ENCODE data around the gene CXXC5. TPM values are rescaled to one million over a fixed set of nuclear protein-coding genes. Genes with fewer than 3 reads are reported as not detected.
"Not testable (repeated sequence)": the region's sequence is repeated elsewhere in the genome, so short reads cannot be mapped to it uniquely, and the experiment has no call there.

The CXXC5 gene
- total RNA-seq = 1.2 and 1.9 TPM in 2 replicates

DNA sequence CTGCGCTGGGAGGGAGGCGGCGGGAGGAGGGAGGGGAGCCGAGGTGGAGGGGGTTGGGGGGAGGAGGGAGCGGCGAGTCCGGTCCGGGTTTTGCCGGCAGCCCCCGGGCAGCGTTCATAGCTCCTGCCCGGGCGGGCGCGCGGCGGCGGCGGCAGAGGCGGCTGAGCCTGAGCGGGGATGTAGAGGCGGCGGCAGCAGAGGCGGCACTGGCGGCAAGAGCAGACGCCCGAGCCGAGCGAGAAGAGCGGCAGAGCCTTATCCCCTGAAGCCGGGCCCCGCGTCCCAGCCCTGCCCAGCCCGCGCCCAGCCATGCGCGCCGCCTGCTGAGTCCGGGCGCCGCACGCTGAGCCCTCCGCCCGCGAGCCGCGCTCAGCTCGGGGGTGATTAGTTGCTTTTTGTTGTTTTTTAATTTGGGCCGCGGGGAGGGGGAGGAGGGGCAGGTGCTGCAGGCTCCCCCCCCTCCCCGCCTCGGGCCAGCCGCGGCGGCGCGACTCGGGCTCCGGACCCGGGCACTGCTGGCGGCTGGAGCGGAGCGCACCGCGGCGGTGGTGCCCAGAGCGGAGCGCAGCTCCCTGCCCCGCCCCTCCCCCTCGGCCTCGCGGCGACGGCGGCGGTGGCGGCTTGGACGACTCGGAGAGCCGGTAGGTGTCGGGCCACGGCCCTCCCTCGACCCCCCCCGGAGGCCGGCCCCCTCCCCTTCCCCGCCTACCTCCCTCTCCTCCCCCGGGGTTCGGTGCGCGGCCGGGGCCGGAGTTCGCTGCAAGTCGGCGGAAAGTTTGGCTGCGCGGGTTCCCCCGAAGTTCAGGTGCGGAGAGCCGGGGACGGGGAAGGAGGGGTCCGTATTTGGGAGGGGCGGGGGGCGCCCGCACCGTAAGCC lies at the start of gene CXXC5:
CXXC5 (plus strand) TSS at position 145 of the 877 bp plus-strand sequence. CDS start 32,175 bp downstream, outside the sequence.
- Mint-ChIP-seq H3K36me3 (ENCODE audit: low read depth) (no peaks in the 10 kb centered on the region), H3K9me3 (no peaks in the 10 kb centered on the region), H3K27me3 (peaks cover 59% of the 10 kb centered on the region), H3K4me1 (peaks cover 33% of the 10 kb centered on the region), H3K4me3 (peak within 1 kb of the TSS; percentile 82), H3K27ac (no peak within 1 kb of the TSS)
- peak; percentile 84 for DNase-seq
- intact Hi-C loops (cut with micrococcal nuclease) = loop anchor here (1.0 to 2.0 kb wide), 4 partner anchors 11 to 99 kb away; no protein-coding TSS in a partner anchor

- intact Hi-C loops (cut with micrococcal nuclease) = loop anchor here (5.0 kb wide), 1 partner anchor 36 kb away; the partner anchor contains the start of gene UBE2D2
- DNase-seq, H3K9me3 Mint-ChIP-seq, H3K27ac Mint-ChIP-seq, H3K4me3 Mint-ChIP-seq, H3K27me3 Mint-ChIP-seq: not testable (repeated sequence)
- peaks cover 45% of the 10 kb centered on the region for H3K36me3 Mint-ChIP-seq (ENCODE audit: low read depth)
- peaks cover 16% of the 10 kb centered on the region for H3K4me1 Mint-ChIP-seq
These were observed 49.6 kb upstream of the CXXC5 start for GRCh38 chr5:139598601-139598965.

DNA sequence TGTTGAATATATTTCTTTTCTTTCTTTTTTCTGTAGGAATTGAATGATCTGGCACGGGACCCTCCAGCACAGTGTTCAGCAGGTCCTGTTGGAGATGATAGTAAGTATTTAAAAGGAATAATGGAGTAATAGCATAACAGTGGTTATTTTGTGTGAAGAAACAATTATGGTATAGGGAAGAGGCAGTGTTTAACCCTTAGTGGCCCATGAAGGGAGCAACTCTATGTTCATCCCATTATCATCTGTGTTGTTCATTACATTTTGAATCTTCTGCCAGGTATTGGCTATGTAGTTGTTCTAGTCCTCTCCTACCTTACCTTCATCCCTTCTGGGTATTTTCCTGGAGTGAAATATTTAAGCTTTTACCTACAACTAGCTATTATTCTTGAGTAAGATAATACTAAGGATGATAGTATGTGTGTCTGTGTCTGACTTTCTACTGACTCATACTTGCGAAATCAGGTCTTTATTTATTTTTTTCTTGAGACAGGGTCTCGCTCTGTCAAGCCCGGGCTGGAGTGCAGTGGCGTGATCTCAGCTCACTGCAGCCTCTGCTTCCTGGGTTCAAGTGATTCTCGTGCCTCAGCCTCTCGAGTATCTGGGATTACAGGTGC lies 47.7 kb upstream of the CXXC5 start:
- H3K4me3 Mint-ChIP-seq = no peak overlapping the region
- no peak overlapping the region for H3K27ac Mint-ChIP-seq
- DNase-seq = no peak
- H3K36me3 Mint-ChIP-seq (ENCODE audit: low read depth) = peaks cover 37% of the 10 kb centered on the region
- intact Hi-C loops (cut with micrococcal nuclease) = no loop called here
- peaks cover 12% of the 10 kb centered on the region for H3K4me1 Mint-ChIP-seq
- no peaks in the 10 kb centered on the region for H3K27me3 Mint-ChIP-seq
- H3K9me3 Mint-ChIP-seq = no peaks in the 10 kb centered on the region

DNA sequence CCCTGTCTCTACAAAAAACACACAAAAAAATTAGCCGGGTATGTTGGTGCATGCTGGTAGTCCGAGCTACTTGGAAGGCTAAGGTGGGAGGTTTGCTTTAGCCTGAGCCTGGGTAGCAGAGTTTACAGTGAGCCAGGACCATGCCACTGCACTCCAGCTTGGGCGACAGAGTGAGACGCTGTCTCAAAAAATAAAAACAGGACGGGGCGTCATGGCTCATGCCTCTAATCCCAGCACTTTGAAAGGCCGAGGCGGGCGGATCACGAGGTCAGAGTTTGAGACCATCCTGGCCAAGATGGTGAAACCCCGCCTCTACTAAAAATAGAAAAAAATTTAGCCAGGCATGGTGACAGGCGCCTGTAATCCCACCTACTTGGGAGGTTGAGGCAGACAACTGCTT lies 46.7 kb upstream of the CXXC5 start:
- Mint-ChIP-seq H3K4me3 (no peak overlapping the region), H3K27ac (no peak overlapping the region), H3K27me3 (no peaks in the 10 kb centered on the region), H3K4me1 (peaks cover 14% of the 10 kb centered on the region), H3K9me3 (no peaks in the 10 kb centered on the region), H3K36me3 (ENCODE audit: low read depth) (peaks cover 39% of the 10 kb centered on the region)
- intact Hi-C loops (cut with micrococcal nuclease) = no loop called here
- no peak for DNase-seq

GRCh38 chr5:139601948-139602347 lies 46.2 kb upstream of the CXXC5 start:
- H3K4me1 Mint-ChIP-seq = peaks cover 14% of the 10 kb centered on the region
- not testable (repeated sequence) for DNase-seq

DNA sequence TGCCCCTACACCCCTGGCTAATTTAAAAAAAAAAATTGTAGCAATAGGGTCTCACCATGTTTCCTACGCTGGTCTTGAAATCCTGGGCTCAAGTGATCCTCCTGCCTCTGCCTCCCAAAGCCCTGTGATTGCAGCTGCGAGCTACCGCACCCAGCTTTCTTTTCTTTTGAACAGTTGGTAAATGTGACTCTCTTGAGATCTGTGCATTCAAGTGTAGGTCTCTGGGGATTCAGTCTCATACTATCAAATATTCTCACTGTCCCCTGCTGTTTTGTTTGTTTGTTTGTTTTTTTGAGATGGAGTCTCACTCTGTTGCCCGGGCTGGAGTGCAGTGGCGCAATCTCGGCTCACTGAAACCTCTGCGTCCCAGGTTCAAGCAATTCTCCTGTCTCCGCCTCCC lies 42.3 kb upstream of the CXXC5 start:
- no peaks in the 10 kb centered on the region for H3K27me3 Mint-ChIP-seq
- H3K27ac Mint-ChIP-seq = peak overlapping the region; percentile 34
- H3K4me3 Mint-ChIP-seq = no peak overlapping the region
- H3K9me3 Mint-ChIP-seq = no peaks in the 10 kb centered on the region
- intact Hi-C loops (cut with micrococcal nuclease) = no loop called here
- peaks cover 9% of the 10 kb centered on the region for H3K4me1 Mint-ChIP-seq
- no peak for DNase-seq
- peaks cover 28% of the 10 kb centered on the region for H3K36me3 Mint-ChIP-seq (ENCODE audit: low read depth)

More at GRCh38 chr5:139601948-139602347, 46.2 kb upstream of the CXXC5 start:
- H3K36me3 Mint-ChIP-seq (ENCODE audit: low read depth) = peaks cover 39% of the 10 kb centered on the region
- intact Hi-C loops (cut with micrococcal nuclease); H3K4me3 Mint-ChIP-seq; H3K27ac Mint-ChIP-seq; H3K9me3 Mint-ChIP-seq; H3K27me3 Mint-ChIP-seq: not testable (repeated sequence)

DNA sequence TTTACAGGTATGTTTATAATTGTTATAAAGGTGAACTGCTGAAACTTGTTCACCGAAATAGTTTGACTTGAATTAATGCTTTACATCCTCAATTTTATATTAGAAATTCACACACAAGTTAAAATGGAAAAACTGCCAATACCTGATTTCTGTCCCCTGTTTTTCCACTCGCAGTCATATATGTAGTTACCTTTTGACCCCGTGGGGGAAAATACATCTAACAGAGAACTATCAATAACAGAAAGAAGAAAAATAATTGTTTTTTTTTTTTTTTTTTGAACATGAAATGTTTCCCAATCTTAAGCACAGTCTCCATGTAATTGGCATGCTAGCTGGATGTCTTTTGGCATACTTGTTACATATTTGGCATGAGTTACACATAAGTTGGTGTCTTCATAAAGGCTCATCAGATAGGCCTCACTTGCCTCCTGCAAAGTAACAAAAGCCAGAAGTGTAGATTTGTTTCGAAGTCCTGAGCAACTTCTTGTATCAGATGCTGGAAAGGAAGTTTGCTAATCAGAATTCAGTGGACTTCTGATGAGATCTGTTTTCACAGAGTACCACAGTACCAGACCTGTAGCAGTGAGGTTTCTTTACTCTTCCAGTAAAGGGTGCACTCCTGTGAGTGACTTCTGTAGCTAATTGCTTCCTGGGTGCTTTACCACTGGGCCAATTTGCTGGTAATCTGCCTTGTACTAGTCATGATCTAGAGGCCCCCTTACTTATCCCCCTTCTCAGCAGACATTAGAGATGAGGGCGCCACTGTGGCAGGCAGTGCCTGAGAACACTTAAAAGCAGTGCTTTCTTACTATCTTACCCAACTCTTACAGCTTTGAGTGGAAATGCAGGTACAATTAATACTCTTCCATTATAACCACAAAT lies 36.2 kb upstream of the CXXC5 start:
- Mint-ChIP-seq H3K4me3 (no peak overlapping the region), H3K9me3 (no peaks in the 10 kb centered on the region), H3K36me3 (ENCODE audit: low read depth) (peaks cover 22% of the 10 kb centered on the region), H3K27ac (peak overlapping the region; percentile 71), H3K4me1 (peaks cover 15% of the 10 kb centered on the region), H3K27me3 (no peaks in the 10 kb centered on the region)
- DNase-seq = no peak
- intact Hi-C loops (cut with micrococcal nuclease) = loop anchor here (2.0 kb wide), 1 partner anchor 15 kb away; no protein-coding TSS in a partner anchor

GRCh38 chr5:139619861-139620260 lies 28.3 kb upstream of the CXXC5 start:
- H3K4me3 Mint-ChIP-seq = no peak overlapping the region
- no peaks in the 10 kb centered on the region for H3K27me3 Mint-ChIP-seq
- intact Hi-C loops (cut with micrococcal nuclease) = no loop called here
- H3K4me1 Mint-ChIP-seq = peaks cover 11% of the 10 kb centered on the region
- H3K36me3 Mint-ChIP-seq (ENCODE audit: low read depth) = peaks cover 58% of the 10 kb centered on the region
- no peaks in the 10 kb centered on the region for H3K9me3 Mint-ChIP-seq
- H3K27ac Mint-ChIP-seq = no peak overlapping the region
- no peak for DNase-seq

- H3K27ac Mint-ChIP-seq; H3K9me3 Mint-ChIP-seq; intact Hi-C loops (cut with micrococcal nuclease); H3K27me3 Mint-ChIP-seq; DNase-seq; H3K4me1 Mint-ChIP-seq; H3K4me3 Mint-ChIP-seq: not testable (repeated sequence)
- H3K36me3 Mint-ChIP-seq (ENCODE audit: low read depth) = peaks cover 68% of the 10 kb centered on the region
These were observed 22.8 kb upstream of the CXXC5 start for GRCh38 chr5:139625398-139625797.

DNA sequence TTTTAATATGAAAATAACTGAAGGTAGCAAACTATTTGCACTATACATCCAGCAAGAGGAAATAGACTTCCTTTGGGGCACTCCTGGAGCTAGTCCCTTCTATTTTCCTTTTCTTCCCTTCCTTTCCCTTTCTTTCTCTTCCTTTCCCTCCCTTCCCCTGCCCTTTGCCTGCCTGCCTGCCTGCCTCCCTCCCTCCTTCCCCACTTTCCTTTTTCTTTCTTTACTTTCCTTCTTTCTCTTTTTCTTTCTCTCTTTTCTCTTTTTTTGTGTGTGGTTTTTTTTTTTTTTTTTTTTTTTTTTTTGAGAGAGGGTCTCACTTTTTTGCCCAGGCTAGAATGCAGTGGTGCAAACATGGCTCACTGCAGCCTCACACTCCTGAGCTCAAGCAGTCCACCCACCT lies 17.3 kb upstream of the CXXC5 start:
- DNase-seq = no peak
- H3K27me3 Mint-ChIP-seq = no peaks in the 10 kb centered on the region
- peaks cover 24% of the 10 kb centered on the region for H3K4me1 Mint-ChIP-seq
- no peaks in the 10 kb centered on the region for H3K9me3 Mint-ChIP-seq
- peaks cover 41% of the 10 kb centered on the region for H3K36me3 Mint-ChIP-seq (ENCODE audit: low read depth)
- H3K27ac Mint-ChIP-seq = no peak overlapping the region
- H3K4me3 Mint-ChIP-seq = no peak overlapping the region
- intact Hi-C loops (cut with micrococcal nuclease) = loop anchor here (5.0 kb wide), 1 partner anchor 69 kb away; the partner anchor contains the start of gene UBE2D2

- peaks cover 37% of the 10 kb centered on the region for H3K36me3 Mint-ChIP-seq (ENCODE audit: low read depth)
- H3K27ac Mint-ChIP-seq = no peak overlapping the region
- no peaks in the 10 kb centered on the region for H3K27me3 Mint-ChIP-seq
- intact Hi-C loops (cut with micrococcal nuclease) = loop anchor here (5.0 kb wide), 1 partner anchor 69 kb away; the partner anchor contains the start of gene UBE2D2
- H3K9me3 Mint-ChIP-seq = no peaks in the 10 kb centered on the region
- H3K4me3 Mint-ChIP-seq = no peak overlapping the region
- DNase-seq = no peak
- peaks cover 32% of the 10 kb centered on the region for H3K4me1 Mint-ChIP-seq
These were observed 16.5 kb upstream of the CXXC5 start for GRCh38 chr5:139631520-139632165.

- peak; percentile 89 for DNase-seq
- Mint-ChIP-seq H3K27ac (peak overlapping the region; percentile 1), H3K36me3 (ENCODE audit: low read depth) (peaks cover 26% of the 10 kb centered on the region), H3K4me3 (no peak overlapping the region), H3K9me3 (no peaks in the 10 kb centered on the region), H3K27me3 (no peaks in the 10 kb centered on the region), H3K4me1 (peaks cover 33% of the 10 kb centered on the region)
- intact Hi-C loops (cut with micrococcal nuclease) = loop anchor here (1.0 to 5.0 kb wide), 3 partner anchors 57 to 132 kb away; partner anchors contain the start of gene UBE2D2
These were observed 14.7 kb upstream of the CXXC5 start for GRCh38 chr5:139633295-139634027.

Measured in activated CD4-positive, alpha-beta T cell treated with anti-CD3 and anti-CD28 coated beads, Interleukin-2, amount 10 ng/mL, durations not matched to agents 24 days and 14 days (primary cell).